ENCODE measurements around the gene BRINP3. TPM values are rescaled to one million over a fixed set of nuclear protein-coding genes. Genes with fewer than 3 reads are reported as not detected.

BRINP3 gene
- total RNA-seq, 1 donor from 2014 or later, result not detected

- H3K4me3 Mint-ChIP-seq (ENCODE audit: unreplicated experiment), result no peak overlapping the region
- H3K9me3 Mint-ChIP-seq (ENCODE audit: low read depth), result no peaks in the 10 kb centered on the region
- H3K36me3 Mint-ChIP-seq (ENCODE audit: low read depth), result no peaks in the 10 kb centered on the region
- H3K27ac Mint-ChIP-seq (ENCODE audit: unreplicated experiment), result no peak overlapping the region
- peak; percentile 76 for TF ChIP-seq CTCF (IDR thresholded peaks at IDR 0.05)
- H3K27me3 Mint-ChIP-seq (ENCODE audit: low read depth), result peaks cover 8% of the 10 kb centered on the region
- H3K4me1 Mint-ChIP-seq (ENCODE audit: low read depth), result no peaks in the 10 kb centered on the region
- no peak for DNase-seq (ENCODE audit: low spot score)
These were observed 41.0 kb downstream of the BRINP3 start for GRCh38 chr1:190436615-190437014.

GRCh38 chr1:190429932-190430331 lies 47.7 kb downstream of the BRINP3 start:
- Mint-ChIP-seq H3K4me3 (ENCODE audit: unreplicated experiment) (no peak overlapping the region), H3K36me3 (ENCODE audit: low read depth) (no peaks in the 10 kb centered on the region), H3K9me3 (ENCODE audit: low read depth) (no peaks in the 10 kb centered on the region), H3K4me1 (ENCODE audit: low read depth) (no peaks in the 10 kb centered on the region), H3K27ac (ENCODE audit: unreplicated experiment) (no peak overlapping the region), H3K27me3 (ENCODE audit: low read depth) (no peaks in the 10 kb centered on the region)
- no peak for DNase-seq (ENCODE audit: low spot score)
- no peak for TF ChIP-seq CTCF (IDR thresholded peaks at IDR 0.05)

- no peaks in the 10 kb centered on the region for H3K27me3 Mint-ChIP-seq (ENCODE audit: low read depth)
- no peak overlapping the region for H3K27ac Mint-ChIP-seq (ENCODE audit: unreplicated experiment)
- H3K36me3 Mint-ChIP-seq (ENCODE audit: low read depth), result no peaks in the 10 kb centered on the region
- no peak overlapping the region for H3K4me3 Mint-ChIP-seq (ENCODE audit: unreplicated experiment)
- DNase-seq (ENCODE audit: low spot score), result no peak
- TF ChIP-seq CTCF (IDR thresholded peaks at IDR 0.05), result no peak
- no peaks in the 10 kb centered on the region for H3K4me1 Mint-ChIP-seq (ENCODE audit: low read depth)
- H3K9me3 Mint-ChIP-seq (ENCODE audit: low read depth), result no peaks in the 10 kb centered on the region
These were observed 48.5 kb downstream of the BRINP3 start for GRCh38 chr1:190429141-190429540.

- no peak overlapping the region for H3K27ac Mint-ChIP-seq (ENCODE audit: unreplicated experiment)
- H3K4me3 Mint-ChIP-seq (ENCODE audit: unreplicated experiment), result no peak overlapping the region
- no peaks in the 10 kb centered on the region for H3K4me1 Mint-ChIP-seq (ENCODE audit: low read depth)
- TF ChIP-seq CTCF (IDR thresholded peaks at IDR 0.05), result peak; percentile 32
- no peak for DNase-seq (ENCODE audit: low spot score)
- H3K27me3 Mint-ChIP-seq (ENCODE audit: low read depth), result no peaks in the 10 kb centered on the region
- H3K9me3 Mint-ChIP-seq (ENCODE audit: low read depth), result no peaks in the 10 kb centered on the region
- no peaks in the 10 kb centered on the region for H3K36me3 Mint-ChIP-seq (ENCODE audit: low read depth)
These were observed 61.4 kb downstream of the BRINP3 start for GRCh38 chr1:190416239-190416638.

- Mint-ChIP-seq H3K4me3 (ENCODE audit: unreplicated experiment) (no peak overlapping the region), H3K36me3 (ENCODE audit: low read depth) (no peaks in the 10 kb centered on the region), H3K27ac (ENCODE audit: unreplicated experiment) (no peak overlapping the region), H3K27me3 (ENCODE audit: low read depth) (peaks cover 1% of the 10 kb centered on the region), H3K4me1 (ENCODE audit: low read depth) (no peaks in the 10 kb centered on the region), H3K9me3 (ENCODE audit: low read depth) (no peaks in the 10 kb centered on the region)
- TF ChIP-seq CTCF (IDR thresholded peaks at IDR 0.05), result no peak
- no peak for DNase-seq (ENCODE audit: low spot score)
These were observed 64.5 kb downstream of the BRINP3 start for GRCh38 chr1:190413142-190413541.
